ENCODE data around the gene EMCN.

EMCN gene

GRCh38 chr4:100431416-100431815 is 86.4 kb downstream of the EMCN start:
- TF ChIP-seq, protein P1, sequence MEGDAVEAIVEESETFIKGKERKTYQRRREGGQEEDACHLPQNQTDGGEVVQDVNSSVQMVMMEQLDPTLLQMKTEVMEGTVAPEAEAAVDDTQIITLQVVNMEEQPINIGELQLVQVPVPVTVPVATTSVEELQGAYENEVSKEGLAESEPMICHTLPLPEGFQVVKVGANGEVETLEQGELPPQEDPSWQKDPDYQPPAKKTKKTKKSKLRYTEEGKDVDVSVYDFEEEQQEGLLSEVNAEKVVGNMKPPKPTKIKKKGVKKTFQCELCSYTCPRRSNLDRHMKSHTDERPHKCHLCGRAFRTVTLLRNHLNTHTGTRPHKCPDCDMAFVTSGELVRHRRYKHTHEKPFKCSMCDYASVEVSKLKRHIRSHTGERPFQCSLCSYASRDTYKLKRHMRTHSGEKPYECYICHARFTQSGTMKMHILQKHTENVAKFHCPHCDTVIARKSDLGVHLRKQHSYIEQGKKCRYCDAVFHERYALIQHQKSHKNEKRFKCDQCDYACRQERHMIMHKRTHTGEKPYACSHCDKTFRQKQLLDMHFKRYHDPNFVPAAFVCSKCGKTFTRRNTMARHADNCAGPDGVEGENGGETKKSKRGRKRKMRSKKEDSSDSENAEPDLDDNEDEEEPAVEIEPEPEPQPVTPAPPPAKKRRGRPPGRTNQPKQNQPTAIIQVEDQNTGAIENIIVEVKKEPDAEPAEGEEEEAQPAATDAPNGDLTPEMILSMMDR (IDR thresholded peaks at IDR 0.05), result no peak

- TF ChIP-seq, protein P1 (IDR thresholded peaks at IDR 0.05), result no peak
Observed at GRCh38 chr4:100430451-100430850, 87.4 kb downstream of the EMCN start.

DNA sequence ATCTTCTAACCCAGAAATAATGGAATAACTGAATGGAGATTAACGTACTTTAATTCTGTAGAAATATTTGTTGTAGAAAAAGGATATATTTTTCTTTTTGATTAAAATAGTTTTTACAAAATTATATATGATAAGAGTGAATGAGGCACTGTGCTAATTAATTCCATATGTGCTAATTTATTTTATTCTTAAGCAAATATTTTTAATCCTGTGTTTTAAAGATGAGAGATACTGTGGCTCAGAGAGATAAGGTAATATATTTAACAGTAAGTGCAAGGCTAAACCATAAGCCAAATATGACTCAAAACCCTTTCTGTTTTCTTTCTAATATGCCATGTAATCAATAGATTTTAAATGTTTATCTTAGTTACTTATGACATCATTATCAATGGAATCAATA is 88.2 kb downstream of the EMCN start:
- TF ChIP-seq, protein P1 (IDR thresholded peaks at IDR 0.05), result no peak

DNA sequence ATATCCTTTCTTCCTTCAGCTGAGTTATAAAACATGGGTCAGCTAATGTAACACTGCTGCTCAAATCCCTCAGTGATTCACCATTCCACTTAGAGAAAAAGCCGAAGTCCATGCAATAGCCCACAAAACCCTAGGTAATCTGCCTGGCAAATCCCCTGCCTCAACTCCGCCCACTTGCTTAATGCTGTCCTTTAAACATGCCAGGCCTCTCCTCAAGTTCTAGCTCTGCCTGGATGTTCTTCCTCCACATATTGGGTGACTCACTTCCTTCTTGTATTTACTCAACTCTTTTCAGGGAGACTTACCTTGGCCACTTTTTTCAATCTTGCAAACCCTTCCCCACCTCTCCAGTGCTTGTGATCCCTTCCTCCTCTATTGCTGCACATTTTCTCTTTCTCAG is 89.8 kb downstream of the EMCN start:
- TF ChIP-seq, protein P1 (IDR thresholded peaks at IDR 0.05), result no peak

- TF ChIP-seq, protein P1 (IDR thresholded peaks at IDR 0.05), result no peak
Observed at GRCh38 chr4:100424376-100424775, 93.4 kb downstream of the EMCN start.

GRCh38 chr4:100422894-100423293 is 94.9 kb downstream of the EMCN start:
- TF ChIP-seq, protein P1 (IDR thresholded peaks at IDR 0.05), result no peak

DNA sequence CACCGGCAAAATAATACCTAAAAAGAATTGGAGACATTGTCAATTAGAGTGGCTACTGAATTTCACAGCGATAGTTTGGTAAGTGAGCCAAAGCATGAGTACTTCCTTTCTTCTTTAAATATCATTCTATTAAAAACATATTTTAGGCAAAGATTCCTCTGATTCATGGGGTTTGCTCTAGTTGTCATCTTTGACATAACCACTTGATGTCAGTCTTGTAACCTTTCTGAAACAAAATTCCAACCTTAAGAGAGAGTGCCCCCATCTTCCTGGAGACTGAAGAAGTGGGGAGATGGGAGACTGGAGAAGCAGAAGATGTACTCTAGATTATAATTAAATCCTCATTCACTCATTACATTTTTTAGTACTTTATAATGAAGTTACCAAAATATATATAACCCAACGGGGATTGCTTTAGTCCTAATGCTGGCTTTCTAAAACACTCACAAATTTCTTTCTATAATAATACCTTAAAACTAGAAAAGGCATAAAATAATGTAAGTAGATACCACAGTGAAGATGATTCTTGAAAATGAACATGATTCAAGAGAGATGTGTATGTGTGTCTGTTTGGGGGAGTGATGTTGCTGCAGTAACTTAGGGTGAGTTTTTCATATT is 96.4 kb downstream of the EMCN start:
- TF ChIP-seq, protein P1 (IDR thresholded peaks at IDR 0.05), result peak; percentile 63

DNA sequence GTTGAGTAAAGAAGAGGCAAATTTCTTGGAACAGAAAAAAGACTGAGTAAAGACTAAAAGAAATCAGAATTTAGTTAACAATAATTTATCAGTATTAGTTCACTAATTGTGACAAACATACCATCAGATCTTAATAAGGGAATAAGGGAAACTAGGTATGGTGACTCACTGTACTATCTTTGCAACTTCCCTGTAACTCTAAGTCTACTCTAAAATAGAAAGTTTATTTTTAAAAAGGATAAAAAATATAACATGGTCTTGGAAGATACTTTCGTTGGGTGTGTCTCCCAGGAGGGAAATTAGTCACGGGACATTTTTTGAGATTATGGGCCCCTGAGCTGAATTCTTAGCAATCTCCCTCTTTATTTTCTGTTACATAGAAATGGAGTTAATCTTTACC is 97.3 kb downstream of the EMCN start:
- TF ChIP-seq, protein P1 (IDR thresholded peaks at IDR 0.05), result no peak
